Lung (tissue), 12 donors: Measurements from ENCODE around the gene NRIP1. TPM values are rescaled to one million over a fixed set of nuclear protein-coding genes. Genes with fewer than 3 reads are reported as not detected.
A peak's percentile ranks its signal among the peaks of the same experiment; 100 is the strongest.

ENCODE experiments used
- ATAC-seq: fragments of 200-7000 bp; cut with Tn5 transposase; one replicate; pipeline ENCODE4 v1.9.1; 2020; ENCODE audit warnings: moderate number of reproducible peaks; ENCODE audit not compliant: insufficient read depth, low FRiP score
- DNase-seq, 3 donors: peaks; one replicate each; pipeline ENCODE4 v3.0.0-alpha.2; 2013 to 2017
- H3K27ac ChIP-seq, 2 donors: one replicate each; pipeline ENCODE4 v1.5.1; 2013; ENCODE audit warnings: mild to moderate bottlenecking in 2 of 2, moderate library complexity in 2 of 2, control low read depth in 1 of 2, inconsistent platforms in 1 of 2, low read depth in 1 of 2, low read length in 1 of 2
- H3K27me3 ChIP-seq, 3 donors: one replicate each; pipeline ENCODE4 v1.5.1; 2013; ENCODE audit warnings: low read length in 2 of 3; ENCODE audit not compliant: control insufficient read depth in 3 of 3, insufficient read depth in 3 of 3
- H3K36me3 ChIP-seq, 4 donors: one replicate each; pipeline ENCODE4 v1.5.1; 2013; ENCODE audit warnings: low read length in 4 of 4, mild to moderate bottlenecking in 1 of 4, moderate library complexity in 1 of 4; ENCODE audit not compliant: control insufficient read depth in 4 of 4, insufficient read depth in 4 of 4
- H3K4me1 ChIP-seq, 5 donors: one replicate each; pipeline ENCODE4 v1.5.1; 2013; ENCODE audit warnings: low read length in 5 of 5, mild to moderate bottlenecking in 2 of 5, moderate library complexity in 1 of 5; ENCODE audit not compliant: control insufficient read depth in 5 of 5, insufficient read depth in 5 of 5
- H3K4me3 ChIP-seq: one replicate; pipeline ENCODE4 v1.5.1; 2013; ENCODE audit warnings: mild to moderate bottlenecking, control low read depth, moderate library complexity
- H3K9ac ChIP-seq, 2 donors: one replicate each; pipeline ENCODE4 v1.5.1; 2013; ENCODE audit warnings: low read length in 2 of 2, control low read depth in 1 of 2; ENCODE audit not compliant: insufficient read depth in 1 of 2
- H3K9me3 ChIP-seq, 4 donors: one replicate each; pipeline ENCODE4 v1.5.1; 2013; ENCODE audit warnings: low read length in 3 of 4, mild to moderate bottlenecking in 1 of 4, moderate library complexity in 1 of 4; ENCODE audit not compliant: control insufficient read depth in 4 of 4, insufficient read depth in 3 of 4
- WGBS, 2 donors: extraction: QIAGEN DNeasy Blood & Tissue Kit; methylation state at CpG; one replicate each; pipeline ENCODE4 v1.1.7; 2013; 5-methylcytosine and 5-hydroxymethylcytosine counted together
- polyA plus RNA-seq, 2 donors: library from polyadenylated mRNA; stranded (reverse); fragments of 200-250 nt; gene quantifications; one replicate each; pipeline ENCODE4 v1.2.1, GENCODE V29; 2013
- total RNA-seq, 2 donors: library from RNA; depleted of rRNA in 1 of 2; stranded (reverse); fragments of >200 nt in 1 of 2; gene quantifications; one replicate each; pipeline ENCODE4 v1.2.1, GENCODE V29; 2014 to 2021
- TF ChIP-seq, protein P1 (sequence below): IDR thresholded peaks from 2 replicates; pipeline ENCODE4 v1.5.1; 2012; ENCODE audit warnings: mild to moderate bottlenecking; ENCODE audit errors: control extremely low read depth, extremely low read depth
- donor health status: control.
- donor health status: control.
- donor health status: Bipolar disorder and iron deficiency.
- donor health status: healthy.
- donor health status: DM: yes; HTN: yes; CAD: no.

The NRIP1 gene
- total and polyA plus RNA-seq, 4 donors = 5.9 to 35.5 (median 18.3) TPM

DNA sequence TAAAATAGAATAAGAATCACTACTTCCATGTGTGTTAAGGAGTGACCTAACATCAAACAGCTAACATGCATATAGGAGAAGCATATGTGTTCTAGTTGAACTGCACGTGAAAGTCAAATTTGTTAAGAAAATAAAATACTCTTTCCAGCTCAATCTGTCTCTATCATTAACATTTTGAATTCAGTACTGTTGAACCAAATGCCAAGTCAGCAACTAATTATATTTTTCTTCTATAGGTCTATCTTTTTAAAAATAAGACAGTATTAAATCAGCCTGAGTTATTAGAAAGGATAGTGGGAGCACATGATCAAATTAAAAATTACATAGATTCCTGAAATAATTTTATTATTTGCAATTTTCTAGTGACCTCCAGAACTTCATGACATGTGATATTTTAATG is 141.8 kb downstream of the NRIP1 start:
- no peaks in the 10 kb centered on the region for H3K36me3 ChIP-seq
- H3K27ac ChIP-seq = no peak overlapping the region
- ATAC-seq = no peak
- H3K4me1 ChIP-seq = no peaks in the 10 kb centered on the region
- H3K27me3 ChIP-seq = no peaks in the 10 kb centered on the region
- no peak overlapping the region for H3K4me3 ChIP-seq
- 86 to 87% methylated on average over 1 of the region's 1 CpG for WGBS, 2 donors
- TF ChIP-seq, protein P1, sequence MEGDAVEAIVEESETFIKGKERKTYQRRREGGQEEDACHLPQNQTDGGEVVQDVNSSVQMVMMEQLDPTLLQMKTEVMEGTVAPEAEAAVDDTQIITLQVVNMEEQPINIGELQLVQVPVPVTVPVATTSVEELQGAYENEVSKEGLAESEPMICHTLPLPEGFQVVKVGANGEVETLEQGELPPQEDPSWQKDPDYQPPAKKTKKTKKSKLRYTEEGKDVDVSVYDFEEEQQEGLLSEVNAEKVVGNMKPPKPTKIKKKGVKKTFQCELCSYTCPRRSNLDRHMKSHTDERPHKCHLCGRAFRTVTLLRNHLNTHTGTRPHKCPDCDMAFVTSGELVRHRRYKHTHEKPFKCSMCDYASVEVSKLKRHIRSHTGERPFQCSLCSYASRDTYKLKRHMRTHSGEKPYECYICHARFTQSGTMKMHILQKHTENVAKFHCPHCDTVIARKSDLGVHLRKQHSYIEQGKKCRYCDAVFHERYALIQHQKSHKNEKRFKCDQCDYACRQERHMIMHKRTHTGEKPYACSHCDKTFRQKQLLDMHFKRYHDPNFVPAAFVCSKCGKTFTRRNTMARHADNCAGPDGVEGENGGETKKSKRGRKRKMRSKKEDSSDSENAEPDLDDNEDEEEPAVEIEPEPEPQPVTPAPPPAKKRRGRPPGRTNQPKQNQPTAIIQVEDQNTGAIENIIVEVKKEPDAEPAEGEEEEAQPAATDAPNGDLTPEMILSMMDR = no peak
- H3K9ac ChIP-seq = no peak overlapping the region
- DNase-seq = no peak
- H3K9me3 ChIP-seq = no peaks in the 10 kb centered on the region

DNA sequence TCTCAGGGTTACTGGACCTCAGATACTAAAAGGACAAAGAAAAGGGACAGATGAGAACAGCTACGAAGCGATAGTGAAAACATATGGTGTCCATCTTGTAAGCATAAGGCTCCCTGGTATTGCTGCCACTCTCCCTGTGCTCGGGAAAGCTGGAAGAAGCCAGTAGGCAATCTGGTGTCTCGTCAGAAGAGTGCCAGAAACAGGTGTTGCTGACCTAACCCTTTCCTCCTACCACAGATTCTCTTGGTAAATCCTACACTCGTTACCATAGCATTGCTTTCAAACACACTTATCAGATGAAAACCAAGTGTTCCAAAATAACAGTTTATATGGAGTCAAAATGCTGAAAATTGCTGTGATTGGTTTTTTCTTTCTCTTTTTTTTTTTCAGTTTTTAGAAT is 146.3 kb downstream of the NRIP1 start:
- no peak overlapping the region for H3K4me3 ChIP-seq
- TF ChIP-seq, protein P1 = no peak
- H3K27ac ChIP-seq = no peak overlapping the region
- no peaks in the 10 kb centered on the region for H3K27me3 ChIP-seq
- 79% methylated on average over 5 of the region's 5 CpGs for WGBS, 2 donors
- no peak overlapping the region for H3K9ac ChIP-seq
- DNase-seq (no peak), ATAC-seq (no peak)
- no peaks in the 10 kb centered on the region for H3K36me3 ChIP-seq
- H3K9me3 ChIP-seq = no peaks in the 10 kb centered on the region
- no peaks in the 10 kb centered on the region for H3K4me1 ChIP-seq

DNA sequence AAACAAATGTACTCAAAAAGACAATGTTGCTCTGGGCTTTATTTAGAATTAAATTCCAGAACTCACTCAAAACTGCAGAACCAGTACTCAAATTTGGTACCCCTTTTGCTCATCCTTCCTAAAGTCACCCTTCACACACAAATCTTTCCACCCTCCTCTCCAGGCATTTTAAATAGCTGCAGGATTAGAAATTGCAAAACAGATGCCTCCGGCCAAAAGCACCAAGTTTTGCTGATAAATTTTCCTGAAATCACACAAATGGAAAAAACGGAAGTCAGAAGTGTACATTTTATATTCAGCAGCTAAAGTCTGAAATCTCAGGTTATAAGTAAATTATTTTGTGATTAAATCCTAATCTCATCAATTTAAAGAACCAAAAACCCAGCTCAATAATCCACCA is 147.0 kb downstream of the NRIP1 start:
- H3K9ac ChIP-seq = no peak overlapping the region
- no peak overlapping the region for H3K27ac ChIP-seq
- no peak overlapping the region for H3K4me3 ChIP-seq
- TF ChIP-seq, protein P1 = no peak
- no peaks in the 10 kb centered on the region for H3K27me3 ChIP-seq
- no peak for DNase-seq
- H3K4me1 ChIP-seq = no peaks in the 10 kb centered on the region
- ATAC-seq = no peak
- H3K9me3 ChIP-seq = no peaks in the 10 kb centered on the region
- no peaks in the 10 kb centered on the region for H3K36me3 ChIP-seq
- 82 to 92% methylated on average over 2 of the region's 2 CpGs for WGBS, 2 donors

DNA sequence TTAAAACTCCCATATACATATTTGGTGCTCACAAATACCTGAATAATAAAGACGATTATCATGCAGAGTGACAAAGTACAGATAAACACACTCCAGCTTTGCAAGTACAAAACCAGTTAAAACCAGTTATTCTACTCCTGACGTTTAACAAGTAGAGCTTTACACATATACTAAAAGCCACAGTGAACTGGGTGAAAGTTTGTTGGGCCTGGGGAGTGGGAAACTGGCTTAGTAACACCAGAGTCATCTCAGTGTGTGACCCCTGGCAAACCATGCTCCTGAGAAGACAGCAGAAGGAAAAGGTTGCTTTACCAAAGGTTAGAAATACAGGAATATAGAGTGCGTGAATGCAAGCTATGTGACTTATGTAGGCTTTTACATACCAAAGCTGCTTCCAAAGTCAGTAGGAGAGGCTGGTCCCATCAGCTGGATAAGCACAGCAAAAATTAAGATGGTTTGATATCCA is 148.1 kb downstream of the NRIP1 start:
- H3K9ac ChIP-seq = no peak overlapping the region
- WGBS, 2 donors = 74 to 75% methylated on average over 3 of the region's 3 CpGs
- no peak for ATAC-seq
- H3K4me3 ChIP-seq = no peak overlapping the region
- no peaks in the 10 kb centered on the region for H3K36me3 ChIP-seq
- TF ChIP-seq, protein P1 = no peak
- no peak overlapping the region for H3K27ac ChIP-seq
- peaks cover 0 to 4% (median 0%) of the 10 kb centered on the region in 4 donors for H3K9me3 ChIP-seq
- no peaks in the 10 kb centered on the region for H3K27me3 ChIP-seq
- H3K4me1 ChIP-seq = no peaks in the 10 kb centered on the region
- DNase-seq = peak in 2 of 3 donors; percentile 8 to 42
